ENCODE results near the gene IL16.

IL16 gene

DNA sequence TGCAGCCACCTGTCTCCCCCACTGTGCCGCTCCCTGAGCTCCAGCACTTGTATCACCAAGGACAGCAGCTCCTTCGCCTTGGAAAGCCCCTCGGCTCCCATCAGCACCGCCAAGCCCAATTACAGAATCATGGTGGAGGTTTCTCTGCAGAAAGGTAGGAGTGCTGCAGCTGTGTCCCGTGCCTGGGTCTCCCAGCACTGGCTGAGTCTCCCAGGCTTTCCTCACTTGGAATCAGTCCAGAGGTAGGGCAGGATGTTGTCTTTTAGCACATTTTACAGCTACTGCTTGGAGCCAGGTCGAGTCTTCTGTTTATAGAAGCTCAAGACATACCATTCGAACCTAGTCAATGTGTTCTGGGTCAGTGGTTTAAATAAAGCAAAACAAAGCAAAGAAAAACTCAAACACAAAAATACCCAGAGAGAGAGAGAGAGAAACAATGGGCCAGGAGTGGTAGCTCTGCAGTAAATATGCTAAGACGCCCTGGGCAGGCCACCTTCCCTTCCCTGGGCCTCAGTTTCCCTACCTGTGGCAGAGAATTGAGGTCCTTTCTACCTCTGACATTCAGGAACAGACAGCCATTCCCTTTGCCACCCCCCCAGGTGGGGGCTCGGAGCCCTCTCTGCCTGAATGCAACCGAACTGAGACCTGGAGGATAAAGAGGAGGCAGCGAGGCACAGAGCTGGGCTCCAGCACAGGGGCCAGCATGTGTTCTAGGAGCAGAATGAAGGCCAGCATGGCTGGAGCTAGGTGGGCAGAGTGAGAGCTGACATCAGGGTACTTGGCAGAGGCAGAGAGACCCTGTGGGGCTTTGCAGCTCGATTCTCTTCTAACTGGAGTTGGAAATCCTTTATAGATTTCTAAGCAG, 83.2 kb downstream of the IL16 start:
- no peak overlapping the region for H3K9ac ChIP-seq (ENCODE audit: low read depth, low read length)
- H3K36me3 ChIP-seq (ENCODE audit: insufficient read depth, low read length), result no peaks in the 10 kb centered on the region
- no peaks in the 10 kb centered on the region for H3K27me3 ChIP-seq (ENCODE audit: insufficient read depth, low read length)
- peaks cover 17% of the 10 kb centered on the region for H3K9me3 ChIP-seq (ENCODE audit: insufficient read depth, low read depth, low read length)
- H3K4me3 ChIP-seq (ENCODE audit: low read length), result no peak overlapping the region
- 0 out of 2 replicates have a peak, but pooled peaks cover 1% of the 10 kb centered on the region for H3K4me1 ChIP-seq (ENCODE audit: insufficient read depth, low read length)
- H3K27ac ChIP-seq (ENCODE audit: low read depth, low read length), result no peak overlapping the region
- WGBS, result 92% methylated on average over 11 of the region's 12 CpGs

DNA sequence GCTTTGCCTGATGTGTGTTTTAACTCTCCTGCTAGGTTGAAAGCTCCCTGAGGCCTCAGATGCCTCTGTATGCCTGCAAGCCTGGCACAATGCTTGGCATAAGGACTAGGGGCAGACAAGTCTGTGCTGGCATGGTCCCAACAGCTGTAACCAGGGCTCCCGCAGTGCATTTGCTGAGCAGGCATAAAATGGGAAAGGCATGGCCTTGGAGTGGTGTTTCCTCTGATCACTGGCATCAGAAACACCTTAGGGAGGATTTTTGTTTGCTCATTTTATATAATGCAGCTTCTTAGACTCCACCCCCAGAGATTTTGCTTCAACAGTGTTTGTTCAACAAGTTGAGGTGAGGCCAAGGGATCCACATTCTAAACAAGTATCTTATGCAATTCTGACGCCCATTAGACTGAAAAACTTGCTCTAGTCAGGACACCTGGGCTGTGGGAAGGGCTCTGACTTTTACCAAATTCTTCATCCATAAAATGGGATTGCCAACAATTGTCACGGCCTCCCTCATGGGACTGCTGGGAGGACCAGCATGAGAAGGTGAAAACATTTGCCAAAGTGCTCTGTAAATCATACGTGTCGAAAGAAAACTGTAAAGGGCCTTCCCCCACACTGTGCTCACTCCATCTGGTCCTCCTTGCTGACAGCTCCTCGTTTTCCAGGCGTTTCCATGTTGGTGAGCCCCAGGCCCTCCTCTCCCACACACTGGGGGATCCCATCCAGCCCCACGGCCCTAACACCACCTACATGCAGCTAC, 84.2 kb downstream of the IL16 start:
- no peaks in the 10 kb centered on the region for H3K27me3 ChIP-seq (ENCODE audit: insufficient read depth, low read length)
- no peak overlapping the region for H3K4me3 ChIP-seq (ENCODE audit: low read length)
- no peak overlapping the region for H3K9ac ChIP-seq (ENCODE audit: low read depth, low read length)
- 89% methylated on average over 8 of the region's 8 CpGs for WGBS
- H3K27ac ChIP-seq (ENCODE audit: low read depth, low read length), result no peak overlapping the region
- peaks cover 17% of the 10 kb centered on the region for H3K9me3 ChIP-seq (ENCODE audit: insufficient read depth, low read depth, low read length)
- H3K4me1 ChIP-seq (ENCODE audit: insufficient read depth, low read length), result no peaks in the 10 kb centered on the region
- no peaks in the 10 kb centered on the region for H3K36me3 ChIP-seq (ENCODE audit: insufficient read depth, low read length)

DNA sequence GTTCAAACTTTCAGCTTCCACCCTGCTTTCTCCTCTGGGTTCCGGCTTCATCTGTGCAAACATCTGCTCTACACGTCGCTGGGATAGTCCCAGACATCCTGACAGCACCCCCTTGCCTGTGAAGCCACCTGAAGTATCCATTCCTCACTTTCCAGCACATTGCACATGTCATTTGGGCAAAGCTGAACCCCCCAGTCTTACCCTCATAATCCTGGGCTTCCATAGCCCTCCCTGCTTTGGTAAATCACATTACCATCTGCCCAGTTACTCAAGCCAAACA, 84.7 kb downstream of the IL16 start:
- Histone ChIP-seq H3K4me1 (ENCODE audit: insufficient read depth, low read length) (no peaks in the 10 kb centered on the region), H3K9ac (ENCODE audit: low read depth, low read length) (no peak overlapping the region), H3K4me3 (ENCODE audit: low read length) (no peak overlapping the region), H3K36me3 (ENCODE audit: insufficient read depth, low read length) (no peaks in the 10 kb centered on the region), H3K27ac (ENCODE audit: low read depth, low read length) (no peak overlapping the region), H3K27me3 (ENCODE audit: insufficient read depth, low read length) (no peaks in the 10 kb centered on the region), H3K9me3 (ENCODE audit: insufficient read depth, low read depth, low read length) (peaks cover 16% of the 10 kb centered on the region)
- WGBS, result 88% methylated on average over 3 of the region's 3 CpGs

DNA sequence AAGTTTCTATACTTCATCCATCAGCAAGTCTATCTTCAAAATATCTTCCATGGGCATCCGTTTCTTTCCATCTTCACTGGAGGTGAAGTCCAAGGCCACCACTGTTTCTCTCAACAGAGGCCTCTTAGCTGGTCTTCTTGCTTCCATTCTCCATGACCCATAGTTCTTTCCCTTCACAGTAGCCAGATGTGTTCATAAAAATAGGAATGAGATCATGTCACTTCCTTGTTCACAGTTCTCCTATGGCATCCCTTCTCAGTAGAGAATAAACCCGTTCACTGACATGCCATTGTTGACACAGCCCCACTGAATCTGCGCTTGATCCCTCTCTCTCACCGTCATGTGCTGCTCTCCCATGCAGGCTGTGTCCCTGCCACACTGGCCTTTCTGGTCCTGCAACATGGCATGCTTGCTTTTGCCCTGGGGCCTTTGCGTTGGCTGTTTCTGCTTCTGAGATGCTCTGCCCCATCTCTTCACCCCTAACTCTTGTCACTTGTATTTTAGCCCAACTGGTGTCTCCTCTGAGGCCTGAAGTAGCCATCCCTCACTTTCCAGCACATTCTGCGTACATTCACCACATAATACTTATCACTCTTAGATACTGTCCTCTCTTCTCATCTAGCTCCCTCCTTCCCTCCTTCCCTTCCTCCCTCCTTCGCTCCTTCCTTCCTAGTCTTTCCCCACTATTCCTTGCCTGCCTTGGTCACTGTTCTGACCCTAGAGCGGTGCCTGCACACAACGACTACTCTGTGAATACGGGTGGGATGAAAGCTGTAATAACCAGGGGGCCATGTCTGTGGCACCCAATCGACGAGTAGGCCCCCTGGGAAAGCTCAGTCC, 85.3 kb downstream of the IL16 start:
- no peaks in the 10 kb centered on the region for H3K36me3 ChIP-seq (ENCODE audit: insufficient read depth, low read length)
- H3K4me1 ChIP-seq (ENCODE audit: insufficient read depth, low read length), result no peaks in the 10 kb centered on the region
- H3K4me3 ChIP-seq (ENCODE audit: low read length), result no peak overlapping the region
- H3K9ac ChIP-seq (ENCODE audit: low read depth, low read length), result no peak overlapping the region
- 93% methylated on average over 12 of the region's 12 CpGs for WGBS
- H3K9me3 ChIP-seq (ENCODE audit: insufficient read depth, low read depth, low read length), result peaks cover 10% of the 10 kb centered on the region
- H3K27ac ChIP-seq (ENCODE audit: low read depth, low read length), result no peak overlapping the region
- no peaks in the 10 kb centered on the region for H3K27me3 ChIP-seq (ENCODE audit: insufficient read depth, low read length)

DNA sequence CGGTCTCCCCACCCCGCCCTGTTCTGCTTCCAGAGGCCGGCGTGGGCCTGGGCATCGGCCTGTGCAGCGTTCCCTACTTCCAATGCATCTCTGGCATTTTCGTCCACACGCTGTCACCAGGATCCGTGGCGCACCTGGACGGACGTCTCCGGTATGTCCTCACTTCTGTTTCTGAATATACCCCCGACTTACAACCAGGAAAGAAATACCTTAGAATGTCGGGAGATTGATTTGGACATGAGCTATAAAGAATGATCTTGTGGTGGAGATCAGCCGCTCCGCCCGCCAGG, 85.9 kb downstream of the IL16 start:
- Histone ChIP-seq H3K9ac (ENCODE audit: low read depth, low read length) (no peak overlapping the region), H3K9me3 (ENCODE audit: insufficient read depth, low read depth, low read length) (peaks cover 5% of the 10 kb centered on the region), H3K4me3 (ENCODE audit: low read length) (no peak overlapping the region), H3K27ac (ENCODE audit: low read depth, low read length) (no peak overlapping the region), H3K36me3 (ENCODE audit: insufficient read depth, low read length) (no peaks in the 10 kb centered on the region), H3K27me3 (ENCODE audit: insufficient read depth, low read length) (no peaks in the 10 kb centered on the region), H3K4me1 (ENCODE audit: insufficient read depth, low read length) (no peaks in the 10 kb centered on the region)
- whole genome bisulfite sequencing, result 94% methylated on average over 18 of the region's 18 CpGs

DNA sequence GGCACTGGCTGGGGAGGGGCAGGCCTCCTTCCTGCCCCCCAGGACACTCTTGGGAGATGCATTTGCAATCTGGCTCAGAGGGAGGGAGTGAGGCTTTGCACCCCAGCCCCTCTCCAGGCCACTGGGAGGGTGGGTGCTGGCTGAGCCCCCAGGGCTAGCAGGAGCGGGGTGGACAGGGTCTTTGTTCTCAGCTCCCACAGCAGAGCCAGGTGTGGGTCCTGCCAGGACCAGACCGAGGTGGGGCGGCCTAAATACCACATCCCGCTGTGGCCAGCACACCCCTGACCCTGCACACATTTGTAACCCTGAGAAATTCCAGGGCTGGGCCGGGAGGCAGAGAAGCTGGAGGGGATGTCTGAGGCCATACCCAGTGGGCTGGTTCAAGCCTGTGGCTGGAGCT, 86.2 kb downstream of the IL16 start:
- no peaks in the 10 kb centered on the region for H3K4me1 ChIP-seq (ENCODE audit: insufficient read depth, low read length)
- no peaks in the 10 kb centered on the region for H3K27me3 ChIP-seq (ENCODE audit: insufficient read depth, low read length)
- H3K9me3 ChIP-seq (ENCODE audit: insufficient read depth, low read depth, low read length), result peaks cover 3% of the 10 kb centered on the region; the same call in 1 of the 2 replicates
- H3K36me3 ChIP-seq (ENCODE audit: insufficient read depth, low read length), result no peaks in the 10 kb centered on the region
- H3K27ac ChIP-seq (ENCODE audit: low read depth, low read length), result no peak overlapping the region
- 98% methylated on average over 5 of the region's 5 CpGs for WGBS
- H3K9ac ChIP-seq (ENCODE audit: low read depth, low read length), result no peak overlapping the region
- no peak overlapping the region for H3K4me3 ChIP-seq (ENCODE audit: low read length)

DNA sequence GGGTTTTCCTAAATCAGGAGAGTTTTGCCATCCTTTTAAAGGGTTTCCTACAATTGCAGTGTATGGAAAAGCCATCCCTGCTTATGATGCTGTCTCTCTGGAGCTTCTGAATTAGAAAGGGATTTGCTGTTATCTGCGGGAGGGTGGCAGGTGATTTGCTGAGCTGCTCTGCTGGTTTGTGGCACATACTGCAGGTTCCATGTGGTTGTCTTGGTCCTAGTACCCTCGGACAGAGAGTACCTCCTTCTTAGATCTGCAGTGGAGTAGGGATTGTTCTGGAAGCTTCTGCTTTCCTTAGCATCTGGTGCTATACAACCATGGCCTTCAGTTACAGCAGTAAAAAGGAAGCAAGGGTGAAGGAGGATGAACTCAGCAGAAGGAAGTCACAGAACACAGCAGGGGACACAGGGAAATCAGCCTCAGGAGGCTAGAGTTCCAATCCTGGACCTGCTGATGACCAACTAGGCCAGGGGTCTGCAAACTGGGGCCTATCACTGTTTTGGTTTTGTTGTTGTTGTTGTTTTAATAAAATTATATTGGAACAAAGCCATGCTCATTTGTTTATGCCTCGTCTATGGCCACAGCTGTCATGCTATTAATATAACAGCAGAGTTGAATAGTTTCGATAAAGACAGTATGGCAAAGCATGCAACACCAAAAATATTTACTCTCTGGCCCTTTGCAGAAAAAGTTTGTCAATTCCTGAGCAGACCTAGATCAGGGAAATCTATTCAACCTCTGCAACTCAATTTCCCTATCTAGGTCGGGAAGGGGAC, 87.8 kb downstream of the IL16 start:
- Histone ChIP-seq H3K9me3 (ENCODE audit: insufficient read depth, low read depth, low read length) (no peaks in the 10 kb centered on the region), H3K4me3 (ENCODE audit: low read length) (no peak overlapping the region), H3K4me1 (ENCODE audit: insufficient read depth, low read length) (no peaks in the 10 kb centered on the region), H3K27ac (ENCODE audit: low read depth, low read length) (no peak overlapping the region), H3K27me3 (ENCODE audit: insufficient read depth, low read length) (no peaks in the 10 kb centered on the region), H3K36me3 (ENCODE audit: insufficient read depth, low read length) (no peaks in the 10 kb centered on the region), H3K9ac (ENCODE audit: low read depth, low read length) (no peak overlapping the region)
- 92% methylated on average over 5 of the region's 5 CpGs for WGBS

DNA sequence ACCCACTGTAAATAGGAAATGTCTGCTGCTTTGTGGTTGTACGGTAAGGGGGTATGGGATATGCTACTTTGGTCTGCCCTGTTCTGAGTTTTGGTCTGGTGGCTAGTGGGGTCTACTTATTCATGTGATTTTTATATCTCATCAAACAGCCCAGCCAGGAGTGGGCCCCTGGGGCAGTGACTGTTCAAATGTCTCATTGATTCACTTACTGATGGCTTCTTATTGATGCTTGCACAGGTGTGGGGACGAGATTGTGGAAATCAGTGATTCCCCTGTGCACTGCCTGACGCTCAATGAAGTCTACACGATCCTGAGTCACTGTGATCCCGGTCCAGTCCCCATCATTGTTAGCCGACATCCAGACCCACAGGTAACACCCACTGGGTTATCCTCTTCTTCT, 88.8 kb downstream of the IL16 start:
- H3K36me3 ChIP-seq (ENCODE audit: insufficient read depth, low read length), result no peaks in the 10 kb centered on the region
- WGBS, result 92% methylated on average over 6 of the region's 6 CpGs

DNA sequence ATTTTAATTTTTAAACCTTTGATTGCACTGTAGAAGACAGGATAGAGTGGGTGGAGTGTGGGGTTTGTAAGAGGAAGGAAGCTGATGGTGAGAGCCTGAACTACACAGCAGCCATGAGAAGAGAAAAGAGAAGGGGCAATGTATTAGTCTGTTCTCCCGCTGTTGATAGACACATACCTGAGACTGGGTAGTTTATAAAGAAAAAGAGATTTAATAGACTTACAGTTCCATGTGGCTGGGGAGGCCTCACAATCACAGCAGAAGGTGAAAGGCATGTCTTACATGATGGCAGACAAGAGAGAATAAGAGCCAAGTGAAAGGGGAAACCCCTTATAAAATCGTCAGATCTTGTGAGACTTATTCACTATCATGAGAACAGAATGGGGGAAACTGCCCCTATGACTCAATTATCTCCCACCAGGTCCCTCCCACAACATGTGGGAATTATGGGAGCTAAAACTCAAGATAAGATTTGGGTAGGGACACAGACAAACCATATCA, 90.0 kb downstream of the IL16 start:
- Histone ChIP-seq H3K27me3 (ENCODE audit: insufficient read depth, low read length) (no peaks in the 10 kb centered on the region), H3K27ac (ENCODE audit: low read depth, low read length) (no peak overlapping the region), H3K36me3 (ENCODE audit: insufficient read depth, low read length) (no peaks in the 10 kb centered on the region), H3K9ac (ENCODE audit: low read depth, low read length) (no peak overlapping the region), H3K9me3 (ENCODE audit: insufficient read depth, low read depth, low read length) (no peaks in the 10 kb centered on the region), H3K4me1 (ENCODE audit: insufficient read depth, low read length) (no peaks in the 10 kb centered on the region), H3K4me3 (ENCODE audit: low read length) (no peak overlapping the region)
- 82% methylated on average over 2 of the region's 2 CpGs for WGBS

More for the DNA sequence above, 88.8 kb downstream of the IL16 start:
- Histone ChIP-seq H3K4me1 (ENCODE audit: insufficient read depth, low read length) (no peaks in the 10 kb centered on the region), H3K27ac (ENCODE audit: low read depth, low read length) (no peak overlapping the region), H3K9me3 (ENCODE audit: insufficient read depth, low read depth, low read length) (no peaks in the 10 kb centered on the region), H3K9ac (ENCODE audit: low read depth, low read length) (no peak overlapping the region), H3K27me3 (ENCODE audit: insufficient read depth, low read length) (no peaks in the 10 kb centered on the region), H3K4me3 (ENCODE audit: low read length) (no peak overlapping the region)

DNA sequence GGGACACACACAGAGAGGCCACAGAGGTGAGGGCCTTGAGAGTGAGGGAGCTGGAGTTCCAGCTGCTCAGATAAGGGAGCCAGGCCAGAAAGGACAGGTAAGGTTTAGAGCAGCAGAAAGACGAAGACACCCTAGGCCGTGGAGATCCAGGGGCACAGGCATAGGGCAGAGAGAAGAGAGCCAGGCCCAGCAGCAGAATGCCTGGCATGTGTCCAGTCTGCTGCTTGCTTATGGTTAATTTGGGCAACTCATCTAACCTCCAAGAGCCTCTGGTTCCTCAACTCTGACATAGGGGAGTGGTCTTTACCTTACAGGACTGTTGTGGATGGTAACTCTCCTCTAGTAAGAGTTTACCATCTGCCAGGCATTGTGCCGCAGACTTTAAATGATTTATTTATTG, 91.4 kb downstream of the IL16 start:
- no peaks in the 10 kb centered on the region for H3K4me1 ChIP-seq (ENCODE audit: insufficient read depth, low read length)
- no peaks in the 10 kb centered on the region for H3K9me3 ChIP-seq (ENCODE audit: insufficient read depth, low read depth, low read length)
- H3K9ac ChIP-seq (ENCODE audit: low read depth, low read length), result no peak overlapping the region
- 93% methylated on average over 2 of the region's 3 CpGs for WGBS
- no peaks in the 10 kb centered on the region for H3K36me3 ChIP-seq (ENCODE audit: insufficient read depth, low read length)
- H3K27me3 ChIP-seq (ENCODE audit: insufficient read depth, low read length), result no peaks in the 10 kb centered on the region
- H3K27ac ChIP-seq (ENCODE audit: low read depth, low read length), result no peak overlapping the region
- H3K4me3 ChIP-seq (ENCODE audit: low read length), result no peak overlapping the region

All from HUES64 (cell line).